K562 (cell line): ENCODE data around the gene ODF4. TPM values are rescaled to one million over a fixed set of nuclear protein-coding genes. Genes with fewer than 3 reads are reported as not detected.
A peak's percentile ranks its signal among the peaks of the same experiment; 100 is the strongest.

Experiments used
- BCOR ChIP-seq: fragments of 450-650 bp; IDR thresholded peaks from 2 replicates; pipeline ENCODE4 v1.6.1; 2016
- BDP1 ChIP-seq: IDR thresholded peaks from 3 replicates; pipeline ENCODE4 v1.6.1; 2011; ENCODE audit not compliant: insufficient read length, insufficient read depth
- BRCA1 ChIP-seq, 2 experiments: fragments of 450-650 bp in 1 of 2; sonication (generic) in 1 of 2; formaldehyde crosslinking in 1 of 2; IDR thresholded peaks; 2 replicates each; pipeline versions ENCODE4 v1.5.0 to v1.6.1; 2017 to 2020; ENCODE audit warnings: mild to moderate bottlenecking in 1 of 2, missing genetic modification reagents in 1 of 2
- CXXC5 ChIP-seq: fragments of 250-450 bp; sonication (Bioruptor Pico); IDR thresholded peaks from 2 replicates; pipeline ENCODE4 v1.8.0; 2022; ENCODE audit warnings: inconsistent platforms, mild to moderate bottlenecking, moderate library complexity
- EHMT2 ChIP-seq: fragments of 450-650 bp; IDR thresholded peaks from 2 replicates; pipeline ENCODE4 v1.6.1; 2018; ENCODE audit warnings: antibody characterized with exemption
- GATA2 ChIP-seq: sonication (generic); formaldehyde crosslinking; IDR thresholded peaks from 2 replicates; pipeline ENCODE4 v1.4.0; 2020; ENCODE audit warnings: mild to moderate bottlenecking, missing genetic modification reagents
- HDAC3 ChIP-seq: fragments of 450-650 bp; IDR thresholded peaks from 2 replicates; pipeline ENCODE4 v1.6.1; 2018; ENCODE audit warnings: borderline replicate concordance, mild to moderate bottlenecking, moderate library complexity; ENCODE audit not compliant: partially characterized antibody
- HMGN3 ChIP-seq: IDR thresholded peaks from 2 replicates; pipeline ENCODE4 v1.6.1; 2011; ENCODE audit warnings: borderline replicate concordance, low read depth, mild to moderate bottlenecking, mixed read lengths, low read length; ENCODE audit not compliant: insufficient read length; ENCODE audit errors: extremely low read depth
- HNRNPLL ChIP-seq: fragments of 200-400 bp; formaldehyde crosslinking; IDR thresholded peaks from 2 replicates; pipeline ENCODE4 v1.6.1; 2017; ENCODE audit warnings: low read length, low read depth, mild to moderate bottlenecking; ENCODE audit not compliant: poor library complexity, severe bottlenecking
- MECOM ChIP-seq: fragments of 250-450 bp; sonication (Bioruptor Pico); IDR thresholded peaks from 2 replicates; pipeline ENCODE4 v1.8.0; 2022; ENCODE audit warnings: inconsistent platforms
- NBN ChIP-seq: fragments of 450-650 bp; IDR thresholded peaks from 2 replicates; pipeline ENCODE4 v1.6.1; 2016; ENCODE audit warnings: low read depth, mild to moderate bottlenecking
- NCOR1 ChIP-seq: fragments of 450-650 bp; IDR thresholded peaks from 2 replicates; pipeline ENCODE4 v1.6.1; 2016; ENCODE audit warnings: mild to moderate bottlenecking, moderate library complexity
- NEUROD1 ChIP-seq: fragments of 150-350 bp; IDR thresholded peaks from 2 replicates; pipeline ENCODE4 v1.6.1; 2014; ENCODE audit warnings: borderline replicate concordance, low read length, low read depth; ENCODE audit not compliant: partially characterized antibody
- NR2C2 ChIP-seq, 2 experiments: fragments of 200-800 bp in 1 of 2; sonication (Bioruptor generic) in 1 of 2; sonication (generic) in 1 of 2; formaldehyde crosslinking in 1 of 2; IDR thresholded peaks; 2 replicates each; pipeline versions ENCODE4 v1.6.1 to v1.8.0; 2016 to 2022; ENCODE audit warnings: mild to moderate bottlenecking in 1 of 2, missing compliant biosample characterization in 1 of 2, missing genetic modification characterization in 1 of 2, missing genetic modification reagents in 1 of 2
- PHB2 ChIP-seq: fragments of 450-650 bp; IDR thresholded peaks from 2 replicates; pipeline ENCODE4 v1.6.1; 2017; ENCODE audit warnings: low read depth
- POLR2A ChIP-seq: fragments of 450-650 bp; conservative IDR thresholded peaks from 2 replicates; pipeline ENCODE4 v1.6.1; 2016
- PYGO2 ChIP-seq: fragments of 450-650 bp; IDR thresholded peaks from 2 replicates; pipeline ENCODE4 v1.6.1; 2016; ENCODE audit warnings: mild to moderate bottlenecking, missing genetic modification characterization, moderate library complexity, missing compliant biosample characterization
- RBBP5 ChIP-seq: fragments of 200-600 bp; sonication (generic); IDR thresholded peaks from 2 replicates; pipeline ENCODE4 v1.6.1; 2012; ENCODE audit warnings: borderline replicate concordance, mild to moderate bottlenecking, low read length, control low read depth, inconsistent platforms; ENCODE audit not compliant: insufficient read depth, poor library complexity, severe bottlenecking
- RFX5 ChIP-seq: IDR thresholded peaks from 2 replicates; pipeline ENCODE4 v1.6.1; 2011; ENCODE audit warnings: low read depth, mild to moderate bottlenecking, improper control_type of control experiment, low read length
- SMAD3 ChIP-seq: fragments of 450-650 bp; formaldehyde crosslinking; conservative IDR thresholded peaks from 2 replicates; pipeline ENCODE4 v1.4.0; 2020; ENCODE audit warnings: mild to moderate bottlenecking
- SMARCC2 ChIP-seq: fragments of 450-650 bp; IDR thresholded peaks from 2 replicates; pipeline ENCODE4 v1.6.1; 2017; ENCODE audit warnings: antibody characterized with exemption, moderate library complexity, mild to moderate bottlenecking, low read depth
- ZBED1 ChIP-seq: IDR thresholded peaks from 2 replicates; pipeline ENCODE4 v1.6.1; 2014
- ZBTB7A ChIP-seq: IDR thresholded peaks from 2 replicates; pipeline ENCODE4 v1.6.1; 2011; ENCODE audit warnings: low read depth, mild to moderate bottlenecking, low read length, moderate library complexity, borderline replicate concordance; ENCODE audit not compliant: control insufficient read depth
- ZFP36 ChIP-seq: fragments of 150-350 bp; IDR thresholded peaks from 2 replicates; pipeline ENCODE4 v1.6.1; 2018; ENCODE audit warnings: low read length, low read depth; ENCODE audit not compliant: partially characterized antibody
- ZKSCAN8 ChIP-seq: fragments of 200-800 bp; sonication (Bioruptor generic); IDR thresholded peaks from 2 replicates; pipeline ENCODE4 v1.6.1; 2016; ENCODE audit warnings: missing genetic modification characterization, missing compliant biosample characterization
- ZNF143 ChIP-seq: sonication (generic); formaldehyde crosslinking; IDR thresholded peaks from 2 replicates; pipeline ENCODE4 v1.9.0; 2022; ENCODE audit warnings: mild to moderate bottlenecking, missing genetic modification reagents
- ZNF174 ChIP-seq: fragments of 250-450 bp; sonication (Bioruptor Pico); IDR thresholded peaks from 2 replicates; pipeline ENCODE4 v1.4.0; 2020; ENCODE audit warnings: mild to moderate bottlenecking
- polyA plus RNA-seq, 8 experiments: library from polyadenylated mRNA; depleted of rRNA in 4 of 8; stranded (reverse) in 5 of 8; unstranded in 3 of 8; fragments of >200 nt; fragmentation: Nextera tagmentation in 2 of 8; fragmentation: Illumina TruSeq in 1 of 8; extraction: Ambion mirVana in 2 of 8; extraction: Trizol in 1 of 8; gene quantifications; 2 replicates each; pipeline versions ENCODE4 v1.2.1 to v1.2.3, GENCODE V29; 2011 to 2014; ENCODE audit warnings: inconsistent platforms in 1 of 8, missing spikeins in 1 of 8
- total RNA-seq, 7 experiments: library from RNA; depleted of rRNA in 6 of 7; stranded (reverse); fragments of >200 nt in 6 of 7; fragmentation: Illumina TruSeq in 2 of 7; extraction: Trizol in 2 of 7; gene quantifications; 2 replicates each; pipeline versions ENCODE4 v1.2.1 to v1.2.3, GENCODE V29; 2011 to 2021; ENCODE audit warnings: low replicate concordance in 1 of 7
- TF ChIP-seq, protein P1 (sequence below): fragments of 250-450 bp; sonication (Bioruptor Pico); IDR thresholded peaks from 2 replicates; pipeline ENCODE4 v1.8.0; 2022; ENCODE audit warnings: moderate library complexity, mild to moderate bottlenecking, inconsistent platforms
- TF ChIP-seq, protein P2 (sequence below): fragments of 450-650 bp; formaldehyde crosslinking; IDR thresholded peaks from 2 replicates; pipeline ENCODE4 v1.4.0; 2022; ENCODE audit warnings: missing genetic modification characterization

The ODF4 gene
- total and polyA plus RNA-seq, 9 of the 15 experiments (the other 6 are each of a cell fraction or from before 2014, with no cell fraction given): not detected

DNA sequence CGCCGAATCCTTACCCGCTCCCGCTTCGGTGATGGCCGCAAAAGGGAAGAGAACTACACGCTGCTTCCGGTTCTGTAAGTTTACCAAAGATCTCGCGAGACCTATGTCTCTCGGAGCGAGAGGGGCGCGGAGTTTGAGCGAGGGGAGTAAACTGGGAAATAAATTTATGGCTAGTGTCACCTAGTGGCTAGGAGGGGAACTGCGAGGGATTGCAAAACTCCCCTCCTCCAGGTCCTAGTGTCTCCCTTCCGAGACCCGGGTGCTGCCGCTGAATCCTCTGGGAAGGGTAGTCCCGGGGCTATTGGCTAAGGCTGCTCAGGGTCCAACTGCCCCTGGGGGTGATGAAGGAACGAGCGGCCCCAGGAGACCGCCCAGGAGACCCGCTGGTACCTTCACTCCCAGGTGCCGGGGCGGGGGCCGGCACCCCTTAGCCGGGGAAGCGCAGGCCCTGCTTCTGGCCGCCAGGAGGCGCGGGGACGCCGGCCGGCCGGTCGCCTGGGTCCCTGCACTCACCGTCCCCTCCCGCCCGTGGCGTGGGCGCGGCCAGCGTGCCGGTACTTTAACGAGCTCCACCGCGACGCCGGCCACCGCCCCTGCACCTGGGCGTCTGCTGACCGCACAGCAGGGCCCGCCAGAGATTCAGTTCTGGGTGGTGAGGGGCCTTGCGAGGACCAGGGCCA is 43.6 kb downstream of the ODF4 start, which contains the start of gene RPL26 (continued):
- TF ChIP-seq, protein P1, sequence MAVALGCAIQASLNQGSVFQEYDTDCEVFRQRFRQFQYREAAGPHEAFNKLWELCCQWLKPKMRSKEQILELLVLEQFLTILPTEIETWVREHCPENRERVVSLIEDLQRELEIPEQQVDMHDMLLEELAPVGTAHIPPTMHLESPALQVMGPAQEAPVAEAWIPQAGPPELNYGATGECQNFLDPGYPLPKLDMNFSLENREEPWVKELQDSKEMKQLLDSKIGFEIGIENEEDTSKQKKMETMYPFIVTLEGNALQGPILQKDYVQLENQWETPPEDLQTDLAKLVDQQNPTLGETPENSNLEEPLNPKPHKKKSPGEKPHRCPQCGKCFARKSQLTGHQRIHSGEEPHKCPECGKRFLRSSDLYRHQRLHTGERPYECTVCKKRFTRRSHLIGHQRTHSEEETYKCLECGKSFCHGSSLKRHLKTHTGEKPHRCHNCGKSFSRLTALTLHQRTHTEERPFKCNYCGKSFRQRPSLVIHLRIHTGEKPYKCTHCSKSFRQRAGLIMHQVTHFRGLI (CRISPR knock-in tag): no peak
- TF ChIP-seq NCOR1: no peak
- TF ChIP-seq BDP1: no peak
- 0 out of 2 replicates have a peak, but pooled peaks have one; percentile 56 for TF ChIP-seq NBN
- no peak for TF ChIP-seq BCOR
- TF ChIP-seq RBBP5: peak; percentile 23
- TF ChIP-seq EHMT2: no peak
- TF ChIP-seq SMAD3 (CRISPR knock-in tag): no peak
- TF ChIP-seq HMGN3: peak; percentile 64
- no peak for TF ChIP-seq ZKSCAN8 (CRISPR knock-in tag)
- TF ChIP-seq, protein P2, sequence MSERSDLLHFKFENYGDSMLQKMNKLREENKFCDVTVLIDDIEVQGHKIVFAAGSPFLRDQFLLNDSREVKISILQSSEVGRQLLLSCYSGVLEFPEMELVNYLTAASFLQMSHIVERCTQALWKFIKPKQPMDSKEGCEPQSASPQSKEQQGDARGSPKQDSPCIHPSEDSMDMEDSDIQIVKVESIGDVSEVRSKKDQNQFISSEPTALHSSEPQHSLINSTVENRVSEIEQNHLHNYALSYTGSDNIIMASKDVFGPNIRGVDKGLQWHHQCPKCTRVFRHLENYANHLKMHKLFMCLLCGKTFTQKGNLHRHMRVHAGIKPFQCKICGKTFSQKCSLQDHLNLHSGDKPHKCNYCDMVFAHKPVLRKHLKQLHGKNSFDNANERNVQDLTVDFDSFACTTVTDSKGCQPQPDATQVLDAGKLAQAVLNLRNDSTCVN (CRISPR knock-in tag): no peak
- TF ChIP-seq SMARCC2: no peak
- no peak; the same call in 1 of the 2 replicates for TF ChIP-seq POLR2A
- TF ChIP-seq MECOM (CRISPR knock-in tag): no peak
- TF ChIP-seq ZBTB7A: peak; percentile 70
- TF ChIP-seq PHB2: no peak
- peak; percentile 32 for TF ChIP-seq HNRNPLL
- TF ChIP-seq RFX5: no peak
- peak; percentile 69 for TF ChIP-seq HDAC3
- TF ChIP-seq ZBED1: no peak
- peak; percentile 83 for TF ChIP-seq NEUROD1
- TF ChIP-seq GATA2 (CRISPR knock-in tag): no peak
- no peak for TF ChIP-seq ZFP36
- no peak for TF ChIP-seq PYGO2 (tag)
- TF ChIP-seq CXXC5 (CRISPR knock-in tag): peak; percentile 87
- no peak for TF ChIP-seq BRCA1 (IDR thresholded peaks at IDR 0.05)
- TF ChIP-seq BRCA1 (CRISPR knock-in tag; IDR thresholded peaks at IDR 0.05): no peak
- TF ChIP-seq ZNF143: peak; percentile 61; the same call in 1 of the 2 replicates
- TF ChIP-seq ZNF174 (CRISPR knock-in tag): no peak
- TF ChIP-seq NR2C2 (CRISPR knock-in tag; IDR thresholded peaks at IDR 0.05): no peak
- peak; percentile 58; the same call in 1 of the 2 replicates for TF ChIP-seq NR2C2 (tag; IDR thresholded peaks at IDR 0.05)
